HG03097 (cell line): ENCODE data around the gene MRPL45.
"Not testable (repeated sequence)": the region's sequence is repeated elsewhere in the genome, so short reads cannot be mapped to it uniquely, and the experiment has no call there.

Experiments
- ATAC-seq: cut with Tn5 transposase; IDR thresholded peaks from one replicate; pipeline ENCODE4 v1.9.1; 2021; ENCODE audit not compliant: unreplicated experiment, low FRiP score

Gene MRPL45

GRCh38 chr17:38296834-38297517 is at the start of gene MRPL45:
MRPL45 (plus strand) TSS chr17:38297168; CDS start chr17:38297184, 16 bp downstream.
- peak; percentile 95 for ATAC-seq

GRCh38 chr17:38253191-38253590 is 43.8 kb upstream of the MRPL45 start:
- not testable (repeated sequence) for ATAC-seq

GRCh38 chr17:38254357-38254756 is 42.6 kb upstream of the MRPL45 start:
- ATAC-seq, result not testable (repeated sequence)

GRCh38 chr17:38257013-38257621 is 39.9 kb upstream of the MRPL45 start:
- ATAC-seq, result peak; percentile 83

GRCh38 chr17:38265974-38266506 is 30.9 kb upstream of the MRPL45 start:
- ATAC-seq, result not testable (repeated sequence)

- ATAC-seq, result not testable (repeated sequence)
Observed at GRCh38 chr17:38266571-38266970, 30.4 kb upstream of the MRPL45 start.

GRCh38 chr17:38268138-38268537 is 28.8 kb upstream of the MRPL45 start:
- not testable (repeated sequence) for ATAC-seq

- not testable (repeated sequence) for ATAC-seq
Observed at GRCh38 chr17:38269045-38269444, 27.9 kb upstream of the MRPL45 start.

GRCh38 chr17:38269552-38269951 is 27.4 kb upstream of the MRPL45 start:
- not testable (repeated sequence) for ATAC-seq

- ATAC-seq, result not testable (repeated sequence)
Observed at GRCh38 chr17:38285994-38286393, 11.0 kb upstream of the MRPL45 start.

GRCh38 chr17:38286501-38287091 is 10.4 kb upstream of the MRPL45 start:
- ATAC-seq, result not testable (repeated sequence)

GRCh38 chr17:38288217-38288827 is 8.6 kb upstream of the MRPL45 start:
- not testable (repeated sequence) for ATAC-seq

- ATAC-seq, result not testable (repeated sequence)
Observed at GRCh38 chr17:38289760-38290159, 7.2 kb upstream of the MRPL45 start.

GRCh38 chr17:38295602-38296365 is 1.2 kb upstream of the MRPL45 start:
- not testable (repeated sequence) for ATAC-seq

- no peak for ATAC-seq
Observed at GRCh38 chr17:38315497-38315896, 18.5 kb downstream of the MRPL45 start.

GRCh38 chr17:38317081-38317480 is 20.1 kb downstream of the MRPL45 start:
- no peak for ATAC-seq

GRCh38 chr17:38320482-38320881 is 23.5 kb downstream of the MRPL45 start:
- ATAC-seq, result no peak

GRCh38 chr17:38322156-38322779 is 25.3 kb downstream of the MRPL45 start:
- no peak for ATAC-seq

- ATAC-seq, result no peak
Observed at GRCh38 chr17:38322897-38323296, 25.9 kb downstream of the MRPL45 start.
